ENCODE results near the gene CHD8.

GRCh38 chr14:21486640-21487087 lies 30.7 kb upstream of the CHD8 start:
- TF ChIP-seq POLR2A (IDR thresholded peaks at IDR 0.05; ENCODE audit: low read depth, low read length) (no peak), BHLHE40 (IDR thresholded peaks at IDR 0.05; ENCODE audit: borderline replicate concordance in 1 of 2, low read depth in 2 of 2, low read length in 1 of 2) (no peak), TAF1 (IDR thresholded peaks at IDR 0.05; ENCODE audit: borderline replicate concordance, low read depth, low read length) (no peak), SIN3A (IDR thresholded peaks at IDR 0.05; ENCODE audit: low read depth, low read length) (no peak), BCL11A (IDR thresholded peaks at IDR 0.05; ENCODE audit: low read depth, low read length) (no peak), USF1 (IDR thresholded peaks at IDR 0.05; ENCODE audit: borderline replicate concordance, extremely low read length, insufficient read depth, low read depth, low read length) (no peak), ETV6 (conservative IDR thresholded peaks at IDR 0.05 in 1 of 2, IDR thresholded peaks at IDR 0.05 in 1 of 2; ENCODE audit: borderline replicate concordance in 1 of 2, low read depth in 1 of 2) (no peak)

Measured in GM12878 (cell line).